Measurements from ENCODE around the gene PYM1.

PYM1 gene

DNA sequence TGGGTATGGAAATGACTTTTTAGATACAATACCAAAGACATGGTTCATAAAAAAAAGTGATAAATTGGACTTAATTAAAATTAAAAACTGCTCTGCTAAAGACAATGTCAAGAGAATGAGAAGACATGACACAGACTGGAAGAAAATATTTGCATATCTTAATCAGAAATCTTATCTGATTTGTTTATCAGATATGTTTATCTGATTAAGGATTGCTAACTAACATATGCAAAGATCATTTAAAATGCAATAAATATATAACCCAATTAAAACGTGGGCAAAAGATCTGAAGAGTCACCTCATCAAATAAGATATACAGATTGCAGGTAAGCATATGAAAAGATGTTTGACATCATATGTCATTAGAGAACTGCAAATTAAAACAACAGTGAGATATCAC is 75.0 kb downstream of the PYM1 start (continued):
- no peak for TF ChIP-seq ZNF311 (tag by site-specific recombination; IDR thresholded peaks at IDR 0.05; ENCODE audit: borderline replicate concordance)
- TF ChIP-seq GLIS2 (tag by site-specific recombination; IDR thresholded peaks at IDR 0.05): no peak
